Stimulated activated CD8-positive, alpha-beta memory T cell treated with anti-CD3 and anti-CD28 coated beads, Interleukin-2, amount 100 ng/mL, for 1 hour (primary cell): ENCODE data around the gene AP1B1.

Experiments
- DNase-seq, 2 donors: peaks; one replicate each; pipeline ENCODE4 v3.0.0-alpha.2; 2020; ENCODE audit warnings: low read depth in 2 of 2

The AP1B1 gene

DNA sequence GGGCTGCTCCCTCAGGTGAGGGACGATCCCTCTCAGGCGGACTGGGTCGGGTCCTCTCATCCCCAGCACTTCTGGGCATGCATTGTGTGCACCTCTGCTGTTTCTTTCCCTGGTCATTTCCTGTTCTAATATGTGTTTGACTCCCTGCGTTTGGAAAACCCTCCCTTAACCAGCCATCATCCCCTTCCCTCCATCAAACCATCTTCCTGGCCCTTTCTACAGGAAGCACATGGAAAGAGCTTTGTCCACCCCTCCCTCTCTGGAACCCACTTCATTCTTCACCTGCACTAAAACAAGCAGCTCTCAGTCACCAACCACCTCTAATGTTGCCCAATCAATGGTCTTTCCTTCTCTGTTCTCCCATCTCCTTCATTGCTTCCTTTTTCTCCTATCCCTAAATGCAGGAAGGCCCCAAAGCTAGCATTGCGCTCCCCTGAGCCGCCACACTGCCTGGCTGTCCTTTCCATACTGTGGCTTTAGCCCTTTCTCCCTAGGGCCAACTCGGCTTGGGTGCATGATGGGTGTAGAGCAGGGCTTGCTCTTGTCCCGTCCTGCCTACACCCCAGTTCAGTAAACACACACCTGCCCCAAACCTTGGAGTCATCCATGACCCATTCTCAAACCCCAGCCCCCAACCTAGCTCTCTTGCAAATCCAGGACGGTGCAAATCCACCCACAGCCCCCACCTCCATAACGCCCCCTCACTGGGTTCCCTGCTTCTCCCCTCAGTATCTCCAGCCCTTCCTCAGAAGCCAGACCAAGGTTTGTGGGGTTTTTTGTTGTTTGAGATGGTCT is 87.4 kb downstream of the AP1B1 start:
- no peak for DNase-seq

DNA sequence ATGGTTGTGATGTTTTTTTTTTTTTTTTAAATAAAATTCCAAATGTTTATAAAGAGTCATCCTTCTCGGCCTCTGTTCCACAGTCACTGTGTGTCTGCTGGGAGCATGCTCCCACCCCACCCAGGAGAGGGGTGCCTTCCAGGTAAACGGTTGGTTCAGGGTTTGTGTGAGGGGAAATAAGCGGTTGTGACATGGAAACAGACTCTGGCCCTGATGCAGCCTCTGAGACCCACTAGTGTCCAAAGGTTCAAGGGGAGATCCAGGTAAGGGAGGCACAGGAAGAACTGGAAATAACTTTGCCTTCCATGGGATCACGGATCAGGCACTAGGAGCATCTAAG is 87.9 kb downstream of the AP1B1 start:
- no peak for DNase-seq

DNA sequence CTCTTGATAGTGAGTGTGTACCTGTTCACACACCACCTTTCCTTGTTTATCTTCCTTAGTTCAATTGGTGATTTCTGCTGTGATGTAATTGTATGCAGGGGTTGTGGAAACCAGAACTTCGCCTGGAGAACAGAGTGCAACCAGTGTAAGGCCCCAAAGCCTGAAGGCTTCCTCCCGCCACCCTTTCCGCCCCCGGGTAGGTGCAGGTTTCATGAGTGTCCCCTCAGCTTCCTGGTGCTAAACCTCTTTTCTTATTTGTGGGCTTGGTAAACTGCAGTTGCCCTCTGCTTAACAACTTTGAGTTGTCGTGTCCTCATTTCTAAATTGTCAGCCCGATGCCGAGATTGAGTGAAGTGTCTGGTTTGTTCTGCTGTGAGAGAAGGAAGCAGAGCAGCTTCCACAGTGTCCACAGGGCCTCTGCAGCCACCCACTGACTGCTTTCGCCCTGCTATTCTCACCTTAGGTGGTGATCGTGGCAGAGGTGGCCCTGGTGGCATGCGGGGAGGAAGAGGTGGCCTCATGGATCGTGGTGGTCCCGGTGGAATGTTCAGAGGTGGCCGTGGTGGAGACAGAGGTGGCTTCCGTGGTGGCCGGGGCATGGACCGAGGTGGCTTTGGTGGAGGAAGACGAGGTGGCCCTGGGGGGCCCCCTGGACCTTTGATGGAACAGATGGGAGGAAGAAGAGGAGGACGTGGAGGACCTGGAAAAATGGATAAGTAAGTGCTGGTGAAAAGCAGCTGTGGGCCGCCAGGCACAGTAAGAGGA is 89.1 kb downstream of the AP1B1 start:
- no peak for DNase-seq

DNA sequence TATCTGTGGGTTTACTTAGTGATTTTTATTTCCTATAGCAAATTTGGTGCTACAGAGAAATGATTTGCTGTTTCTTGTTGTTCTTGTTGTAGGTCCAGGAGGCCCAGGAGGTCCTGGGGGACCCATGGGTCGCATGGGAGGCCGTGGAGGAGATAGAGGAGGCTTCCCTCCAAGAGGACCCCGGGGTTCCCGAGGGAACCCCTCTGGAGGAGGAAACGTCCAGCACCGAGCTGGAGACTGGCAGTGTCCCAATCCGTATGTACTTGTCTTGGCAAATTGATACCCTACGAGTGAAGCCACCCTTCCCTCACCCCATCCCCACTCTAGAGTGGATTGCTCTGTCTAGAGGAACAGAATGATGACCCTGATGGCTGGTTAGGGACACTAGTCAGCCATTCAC is 89.7 kb downstream of the AP1B1 start:
- no peak for DNase-seq

DNA sequence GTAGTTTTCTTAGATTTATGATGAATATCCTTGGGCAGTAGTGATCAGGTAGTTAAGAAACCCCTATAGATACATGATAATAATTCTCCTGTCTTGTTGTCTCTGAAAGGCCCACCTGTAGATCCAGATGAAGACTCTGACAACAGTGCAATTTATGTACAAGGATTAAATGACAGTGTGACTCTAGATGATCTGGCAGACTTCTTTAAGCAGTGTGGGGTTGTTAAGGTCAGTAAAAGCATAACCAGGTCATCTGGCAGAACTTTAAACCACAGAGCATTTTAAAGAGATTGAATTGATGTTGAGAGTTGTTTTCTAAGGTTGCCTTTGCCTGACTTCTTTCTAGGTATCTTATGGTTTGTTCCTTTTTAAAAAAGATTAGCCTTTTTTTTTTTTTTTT is 96.0 kb downstream of the AP1B1 start:
- no peak for DNase-seq

DNA sequence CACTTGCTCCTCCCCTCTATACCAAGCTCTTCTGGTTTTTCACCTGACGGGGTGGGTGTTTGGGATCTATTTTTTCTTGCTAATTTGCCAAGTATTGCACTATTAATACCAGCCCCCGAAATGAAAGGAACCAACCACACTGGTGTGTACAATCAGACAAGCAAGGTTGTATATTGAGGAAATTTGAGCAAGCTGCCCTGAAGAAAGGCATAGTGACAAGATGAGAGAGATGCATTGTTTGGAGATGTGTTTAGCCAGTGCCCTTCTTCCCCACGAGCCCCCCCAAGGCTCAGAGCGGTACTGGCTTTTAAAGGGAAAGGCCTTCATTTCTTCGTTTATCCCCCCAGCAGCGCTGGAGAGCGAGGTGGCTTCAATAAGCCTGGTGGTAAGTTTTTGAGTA is 97.2 kb downstream of the AP1B1 start:
- no peak for DNase-seq

DNA sequence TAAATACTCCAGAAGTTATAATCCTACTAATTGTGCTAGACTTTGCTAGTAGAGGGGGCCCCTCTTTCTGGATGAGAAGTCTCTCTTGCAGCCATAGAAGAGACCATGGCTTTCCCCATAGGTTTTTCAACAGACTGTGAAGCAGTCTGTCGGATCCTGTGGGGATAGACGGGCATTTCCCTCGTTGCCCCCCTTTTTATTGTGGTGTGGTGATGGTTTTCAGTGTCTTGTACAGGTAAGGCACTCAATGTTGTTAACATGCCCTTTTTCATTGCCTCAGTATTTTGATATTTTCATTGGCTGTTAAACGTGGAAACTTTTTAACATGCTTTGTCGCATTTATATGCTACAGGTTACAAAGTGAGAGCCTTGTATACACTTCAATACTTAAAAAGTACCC is 98.3 kb downstream of the AP1B1 start:
- DNase-seq: no peak

DNA sequence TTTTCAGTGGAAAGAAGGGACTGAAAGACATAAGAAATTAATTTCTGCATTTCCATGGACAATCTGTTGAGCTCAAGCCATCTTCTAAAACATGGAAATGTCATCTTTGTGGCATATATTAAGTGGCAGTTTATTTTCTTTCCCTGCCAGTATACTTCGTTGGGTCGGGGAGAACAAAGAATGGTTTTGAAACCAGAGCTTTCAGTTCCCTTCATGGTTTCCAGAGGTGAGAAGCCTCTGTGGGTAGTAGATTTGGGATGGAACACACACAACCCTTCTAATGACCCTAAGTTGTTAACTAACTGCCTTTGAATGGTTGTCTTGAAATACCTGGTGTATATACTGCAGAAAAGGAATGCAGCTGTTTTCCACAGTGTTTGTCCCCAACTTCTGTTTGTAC is 99.5 kb downstream of the AP1B1 start:
- DNase-seq: no peak

DNA sequence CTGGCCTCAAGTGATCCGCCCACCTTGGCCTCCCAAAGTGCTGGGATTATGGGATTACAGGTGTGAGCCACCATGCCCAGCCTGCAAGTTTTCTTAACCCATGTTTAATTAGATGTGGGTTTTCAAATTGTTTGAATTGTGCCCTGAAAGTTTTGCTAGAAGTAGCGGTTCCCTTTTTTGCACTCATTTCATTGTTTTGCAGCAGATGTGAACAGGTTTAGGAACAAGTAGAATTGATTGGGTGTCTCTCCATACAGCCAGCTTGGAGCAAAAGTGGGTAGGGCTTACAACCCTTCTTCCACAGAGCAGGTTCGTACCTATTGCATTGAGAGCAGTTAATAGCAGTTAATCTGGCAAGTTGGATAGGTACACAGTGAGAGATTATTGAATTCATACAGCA is 104.2 kb downstream of the AP1B1 start:
- DNase-seq: no peak

DNA sequence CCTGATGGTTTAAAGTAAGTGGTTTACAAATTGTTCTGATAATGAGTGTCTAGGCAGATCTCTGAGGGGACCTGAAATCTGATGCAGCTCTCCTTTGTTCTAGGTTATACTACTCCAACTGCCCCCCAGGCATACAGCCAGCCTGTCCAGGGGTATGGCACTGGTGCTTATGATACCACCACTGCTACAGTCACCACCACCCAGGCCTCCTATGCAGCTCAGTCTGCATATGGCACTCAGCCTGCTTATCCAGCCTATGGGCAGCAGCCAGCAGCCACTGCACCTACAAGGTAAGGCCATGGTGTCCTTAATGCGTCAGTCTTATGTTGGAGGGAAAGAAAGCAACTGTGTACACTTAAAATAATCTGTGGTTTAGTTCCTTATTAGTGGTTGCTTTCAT is 110.4 kb downstream of the AP1B1 start:
- DNase-seq: no peak
